H1 (cell line): ENCODE data around the gene RAB8B. TPM values are rescaled to one million over a fixed set of nuclear protein-coding genes. Genes with fewer than 3 reads are reported as not detected.

Experiments used
- CTCF ChIA-PET: fragments of 300-600 bp; sonication (Branson Sonifier 250); formaldehyde crosslinking; loops from one replicate; lab custom pipeline; 2021; ENCODE audit not compliant: partially characterized antibody; lab: Charles Lee
- POLR2A ChIA-PET: fragments of 300-600 bp; sonication (Branson Sonifier 250); formaldehyde crosslinking; loops from one replicate; lab custom pipeline; 2021; ENCODE audit warnings: inconsistent platforms; ENCODE audit not compliant: partially characterized antibody; lab: Charles Lee
- DNase-seq, 2 experiments: peaks; one replicate each; pipeline versions ENCODE4 v3.0.0 to v3.0.0-alpha.2; 2010 to 2022; ENCODE audit warnings: low spot score in 2 of 2, low read depth in 1 of 2, mixed read lengths in 1 of 2
- FAIRE-seq: peaks from 2 replicates; lab custom pipeline; 2011; peaks lifted over from hg19 to GRCh38; lab: Jason Lieb, UNC
- H2AFZ ChIP-seq: 2 replicates; pipeline ENCODE4 v1.8.1; 2012; ENCODE audit warnings: low read length, inconsistent platforms
- H2AK5ac ChIP-seq: 2 replicates; pipeline ENCODE4 v1.6.1; 2013; ENCODE audit warnings: low read depth, low read length
- H2BK120ac ChIP-seq: replicated peaks from 2 replicates; pipeline ENCODE3; 2013; ENCODE audit warnings: low read depth, low read length, inconsistent platforms
- H2BK12ac ChIP-seq: 2 replicates; pipeline ENCODE4 v1.6.1; 2013; ENCODE audit warnings: low read depth, low read length
- H2BK15ac ChIP-seq: 2 replicates; pipeline ENCODE4 v1.6.1; 2013; ENCODE audit warnings: low read length
- H2BK20ac ChIP-seq: 2 replicates; pipeline ENCODE4 v1.6.1; 2013; ENCODE audit warnings: low read length
- H2BK5ac ChIP-seq: 2 replicates; pipeline ENCODE4 v1.6.1; 2013; ENCODE audit warnings: low read depth, low read length
- H3K14ac ChIP-seq: 2 replicates; pipeline ENCODE4 v1.6.1; 2013; ENCODE audit warnings: inconsistent platforms; ENCODE audit not compliant: insufficient read length
- H3K18ac ChIP-seq: 2 replicates; pipeline ENCODE4 v1.6.1; 2013; ENCODE audit warnings: low read length; ENCODE audit errors: extremely low read depth
- H3K23ac ChIP-seq: 2 replicates; pipeline ENCODE4 v1.6.1; 2013; ENCODE audit warnings: inconsistent platforms; ENCODE audit not compliant: insufficient read length
- H3K23me2 ChIP-seq: 2 replicates; pipeline ENCODE4 v1.6.1; 2013; ENCODE audit warnings: low read depth, low read length
- H3K27ac ChIP-seq: 2 replicates; pipeline ENCODE4 v1.6.1; 2011; ENCODE audit warnings: low read depth, low read length, inconsistent platforms
- H3K27me3 ChIP-seq, 4 experiments: replicated peaks in 1 of 4; 1 replicate in 1 of 4; 2 replicates in 3 of 4; pipeline versions ENCODE4 v1.6.1 to v1.8.1; 2011 to 2013; ENCODE audit warnings: low read length in 3 of 4, mild to moderate bottlenecking in 3 of 4, inconsistent platforms in 2 of 4, mixed read lengths in 2 of 4, moderate library complexity in 1 of 4; ENCODE audit not compliant: control insufficient read depth in 3 of 4, insufficient read depth in 3 of 4; ENCODE audit errors: extremely low read depth in 1 of 4
- H3K36me3 ChIP-seq, 4 experiments: 2 replicates each; pipeline versions ENCODE4 v1.6.1 to v1.8.1; 2011 to 2013; ENCODE audit warnings: mild to moderate bottlenecking in 4 of 4, low read length in 3 of 4, moderate library complexity in 2 of 4, control low read depth in 1 of 4, inconsistent platforms in 1 of 4; ENCODE audit not compliant: insufficient read depth in 4 of 4, control insufficient read depth in 2 of 4
- H3K4ac ChIP-seq: replicated peaks from 2 replicates; pipeline ENCODE3; 2013; ENCODE audit warnings: low read length, low read depth, mixed read lengths, inconsistent platforms; ENCODE audit not compliant: insufficient read length
- H3K4me1 ChIP-seq, 4 experiments: replicated peaks in 1 of 4; 1 replicate in 1 of 4; 2 replicates in 3 of 4; pipeline versions ENCODE4 v1.6.1 to v1.8.1; 2011 to 2013; ENCODE audit warnings: low read length in 3 of 4, inconsistent platforms in 2 of 4, mixed read lengths in 1 of 4; ENCODE audit not compliant: insufficient read depth in 4 of 4, control insufficient read depth in 3 of 4
- H3K4me2 ChIP-seq, 2 experiments: 2 replicates each; pipeline versions ENCODE4 v1.6.1 to v1.8.1; 2011 to 2013; ENCODE audit warnings: low read depth in 2 of 2, low read length in 2 of 2, control low read depth in 1 of 2, inconsistent platforms in 1 of 2, mild to moderate bottlenecking in 1 of 2; ENCODE audit not compliant: insufficient read depth in 1 of 2
- H3K4me3 ChIP-seq, 4 experiments: fragments of 200-600, 300-600 bp in 1 of 4; sonication (generic), shearing (Covaris generic), sonication (Bioruptor Twin) in 1 of 4; 2 replicates each; pipeline versions ENCODE4 v1.5.1 to v1.8.1; 2011 to 2016; ENCODE audit warnings: low read length in 4 of 4, low read depth in 3 of 4, control low read depth in 2 of 4, inconsistent platforms in 2 of 4, mild to moderate bottlenecking in 2 of 4, mixed read lengths in 1 of 4, moderate library complexity in 1 of 4; ENCODE audit not compliant: insufficient read depth in 2 of 4; ENCODE audit errors: extremely low read depth in 1 of 4
- H3K56ac ChIP-seq: replicated peaks from 2 replicates; pipeline ENCODE3; 2013; ENCODE audit warnings: low read depth, mild to moderate bottlenecking, mixed read lengths, low read length, inconsistent platforms; ENCODE audit not compliant: insufficient read length
- H3K79me1 ChIP-seq: 2 replicates; pipeline ENCODE4 v1.6.1; 2013; ENCODE audit warnings: low read depth, low read length, control low read depth
- H3K79me2 ChIP-seq, 2 experiments: 2 replicates each; pipeline versions ENCODE4 v1.6.1 to v1.8.1; 2012 to 2013; ENCODE audit warnings: low read length in 2 of 2, mild to moderate bottlenecking in 2 of 2, inconsistent platforms in 1 of 2; ENCODE audit not compliant: insufficient read depth in 2 of 2, control insufficient read depth in 1 of 2
- H3K9ac ChIP-seq, 4 experiments: replicated peaks in 1 of 4; 1 replicate in 1 of 4; 2 replicates in 3 of 4; pipeline versions ENCODE4 v1.6.1 to v1.8.1; 2011 to 2013; ENCODE audit warnings: low read depth in 3 of 4, low read length in 3 of 4, control low read depth in 2 of 4, mild to moderate bottlenecking in 2 of 4, moderate library complexity in 2 of 4, inconsistent platforms in 1 of 4; ENCODE audit errors: extremely low read depth in 1 of 4
- H3K9me3 ChIP-seq, 2 experiments: 2 replicates each; pipeline versions ENCODE4 v1.6.1 to v1.8.1; 2012 to 2013; ENCODE audit warnings: mild to moderate bottlenecking in 2 of 2, moderate library complexity in 2 of 2, control low read depth in 1 of 2, inconsistent platforms in 1 of 2, low read depth in 1 of 2, low read length in 1 of 2, mixed read lengths in 1 of 2; ENCODE audit not compliant: insufficient read depth in 2 of 2
- H4K20me1 ChIP-seq, 2 experiments: replicated peaks in 1 of 2; 2 replicates each; pipeline versions ENCODE3 to v1.8.1; 2011 to 2013; ENCODE audit warnings: inconsistent platforms in 2 of 2, low read length in 2 of 2, mild to moderate bottlenecking in 1 of 2; ENCODE audit not compliant: insufficient read depth in 2 of 2, control insufficient read depth in 1 of 2
- H4K5ac ChIP-seq: 2 replicates; pipeline ENCODE4 v1.6.1; 2013; ENCODE audit warnings: low read length, low read depth, mixed read lengths, inconsistent platforms; ENCODE audit not compliant: insufficient read length
- H4K8ac ChIP-seq: 2 replicates; pipeline ENCODE4 v1.8.0; 2013; ENCODE audit warnings: mild to moderate bottlenecking, moderate library complexity, low read length, inconsistent platforms; ENCODE audit not compliant: insufficient read depth; ENCODE audit errors: extremely low read depth
- H4K91ac ChIP-seq: replicated peaks from 2 replicates; pipeline ENCODE3; 2013; ENCODE audit warnings: low read length, mixed read lengths, inconsistent platforms; ENCODE audit not compliant: insufficient read length
- CBX5 ChIP-seq: fragments of 300-800, 300-1000 bp; sonication (generic); IDR thresholded peaks from 2 replicates; pipeline ENCODE4 v1.7.1; 2016; ENCODE audit warnings: antibody characterized with exemption, low read length, low read depth
- CHD1 ChIP-seq: IDR thresholded peaks from 2 replicates; pipeline ENCODE4 v1.6.1; 2012; ENCODE audit warnings: low read depth, low read length, improper control_type of control experiment
- CTBP2 ChIP-seq: IDR thresholded peaks from 2 replicates; pipeline ENCODE4 v1.7.0; 2011; ENCODE audit warnings: borderline replicate concordance, mild to moderate bottlenecking, moderate library complexity, mixed read lengths, low read length; ENCODE audit not compliant: insufficient read depth, insufficient read length
- EGR1 ChIP-seq: IDR thresholded peaks from 2 replicates; pipeline ENCODE4 v1.6.1; 2011; ENCODE audit warnings: low read depth, low read length, borderline replicate concordance
- GABPA ChIP-seq: IDR thresholded peaks from 2 replicates; pipeline ENCODE4 v1.6.1; 2011; ENCODE audit warnings: mild to moderate bottlenecking, low read length, moderate library complexity, borderline replicate concordance; ENCODE audit not compliant: insufficient read depth
- KDM4A ChIP-seq: IDR thresholded peaks from one replicate; pipeline ENCODE4 v1.7.1; 2012; ENCODE audit warnings: low read depth, mild to moderate bottlenecking, moderate library complexity, low read length, inconsistent platforms; ENCODE audit not compliant: severe bottlenecking
- POLR2A ChIP-seq, 2 experiments: IDR thresholded peaks; 1 replicate in 1 of 2; 2 replicates in 1 of 2; pipeline ENCODE4 v1.6.1; 2011; ENCODE audit warnings: low read depth in 2 of 2, low read length in 2 of 2, mild to moderate bottlenecking in 2 of 2; ENCODE audit errors: control extremely low read depth in 1 of 2
- WGBS, 2 experiments: shearing (Covaris generic) in 1 of 2; methylation state at CpG; one replicate each; pipeline versions ENCODE4 v1.1.6 to v1.1.7; 2013 to 2015; ENCODE audit warnings: low lambda C conversion rate in 2 of 2, mixed read lengths in 2 of 2, inconsistent platforms in 1 of 2, low coverage in 1 of 2, missing lambda C conversion rate in 1 of 2; ENCODE audit not compliant: insufficient replicate concordance in 2 of 2, insufficient coverage in 1 of 2, insufficient read length in 1 of 2; ENCODE audit errors: extremely low coverage in 1 of 2, missing lambda C conversion rate in 1 of 2; 5-methylcytosine and 5-hydroxymethylcytosine counted together
- polyA plus RNA-seq, 7 experiments: library from polyadenylated mRNA; depleted of rRNA in 3 of 7; stranded (reverse) in 5 of 7; unstranded in 2 of 7; fragments of >200 nt in 5 of 7; fragments of 200-250 nt in 2 of 7; gene quantifications; 1 replicate in 5 of 7; 2 replicates in 1 of 7; 4 replicates in 1 of 7; pipeline versions ENCODE4 v1.2.1 to v1.2.3, GENCODE V29; 2011 to 2013; ENCODE audit warnings: missing spikeins in 2 of 7, mixed read lengths in 2 of 7
- total RNA-seq: library from RNA; stranded (reverse); fragmentation: NEBNext Ultra II Directional; extraction: Animal tissue kit (Norgen Biotek cat#: 25700); gene quantifications from 2 replicates; pipeline ENCODE4 v1.2.1, GENCODE V29; 2021
- TF ChIP-seq, protein P1 (sequence below), 3 experiments: IDR thresholded peaks; 1 replicate in 2 of 3; 2 replicates in 1 of 3; pipeline versions ENCODE4 v1.5.1 to v1.6.1; 2011; ENCODE audit warnings: low read length in 3 of 3, mild to moderate bottlenecking in 3 of 3, inconsistent platforms in 2 of 3, low read depth in 1 of 3, moderate library complexity in 1 of 3; ENCODE audit not compliant: insufficient read depth in 1 of 3; ENCODE audit errors: control extremely low read depth in 1 of 3

The RAB8B gene
- total and polyA plus RNA-seq, 2 of the 8 experiments (the other 6 are each of a cell fraction or from before 2014, with no cell fraction given) = 9.5 to 47.8 TPM

DNA sequence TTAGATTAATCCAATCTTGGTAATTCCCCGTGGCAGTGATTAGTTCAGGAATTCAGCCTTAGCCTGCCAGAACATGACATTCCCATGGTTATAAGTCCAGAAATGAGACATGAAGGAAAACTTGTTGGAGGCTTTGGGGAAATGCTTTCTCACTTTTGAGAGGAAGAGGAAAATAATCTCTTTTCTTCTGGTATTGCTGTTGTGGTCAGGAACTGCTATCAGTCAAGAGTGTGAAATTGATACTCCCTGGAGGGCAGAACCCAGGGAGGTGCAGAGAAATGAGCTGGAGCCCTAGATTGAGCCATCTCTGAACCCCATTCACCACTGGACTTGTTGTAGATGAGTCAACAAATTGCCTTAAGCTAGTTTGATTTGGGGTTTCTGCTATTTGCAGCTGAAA, 49.4 kb downstream of the RAB8B start:
- CTCF ChIA-PET = interaction anchor here (0.6 to 0.9 kb wide), 4 partner anchors 13 to 361 kb away, joined by 3 read pairs; no protein-coding TSS in a partner anchor
- 94% methylated on average over 1 of the region's 1 CpG; no CpG with 5 or more reads in 1 of the 2 experiments for WGBS, 2 experiments
- H3K79me2 ChIP-seq = peaks cover 0 to 19% of the 10 kb centered on the region in 2 experiments; a peak in 2 of 4 replicates

More for the DNA sequence above, 49.4 kb downstream of the RAB8B start:
- H2AFZ ChIP-seq = no peak overlapping the region
- no peaks in the 10 kb centered on the region for H3K27me3 ChIP-seq
- no peak overlapping the region for H3K4ac ChIP-seq
- H2AK5ac ChIP-seq = no peak overlapping the region
- no peak overlapping the region for H3K18ac ChIP-seq
- H2BK15ac ChIP-seq = no peak overlapping the region
- FAIRE-seq = no peak
- H2BK5ac ChIP-seq = no peak overlapping the region
- H3K14ac ChIP-seq = no peak overlapping the region
- no peak overlapping the region for H3K27ac ChIP-seq
- H3K4me3 ChIP-seq = no peak overlapping the region
- H3K9me3 ChIP-seq = peaks cover 5 to 6% of the 10 kb centered on the region in 2 experiments; a peak in 2 of 4 replicates
- H2BK120ac ChIP-seq = no peak overlapping the region
- no peak overlapping the region for H3K9ac ChIP-seq
- no peaks in the 10 kb centered on the region for H4K20me1 ChIP-seq
- POLR2A ChIA-PET = interaction anchor here (0.8 kb wide), 1 partner anchor 20 kb away, joined by 3 read pairs; no protein-coding TSS in a partner anchor
- H3K79me1 ChIP-seq = 0 out of 2 replicates have a peak, but pooled peaks cover 2% of the 10 kb centered on the region
- H2BK12ac ChIP-seq = no peak overlapping the region
- no peak overlapping the region for H4K5ac ChIP-seq
- peaks cover 0 to 7% (median 1%) of the 10 kb centered on the region in 4 experiments; a peak in 2 of 8 replicates for H3K36me3 ChIP-seq
- no peaks in the 10 kb centered on the region for H3K4me1 ChIP-seq
- no peak for TF ChIP-seq GABPA
- TF ChIP-seq CTBP2 = no peak
- TF ChIP-seq EGR1 = no peak
- no peak for TF ChIP-seq CHD1
- TF ChIP-seq KDM4A = no peak
- TF ChIP-seq, protein P1, sequence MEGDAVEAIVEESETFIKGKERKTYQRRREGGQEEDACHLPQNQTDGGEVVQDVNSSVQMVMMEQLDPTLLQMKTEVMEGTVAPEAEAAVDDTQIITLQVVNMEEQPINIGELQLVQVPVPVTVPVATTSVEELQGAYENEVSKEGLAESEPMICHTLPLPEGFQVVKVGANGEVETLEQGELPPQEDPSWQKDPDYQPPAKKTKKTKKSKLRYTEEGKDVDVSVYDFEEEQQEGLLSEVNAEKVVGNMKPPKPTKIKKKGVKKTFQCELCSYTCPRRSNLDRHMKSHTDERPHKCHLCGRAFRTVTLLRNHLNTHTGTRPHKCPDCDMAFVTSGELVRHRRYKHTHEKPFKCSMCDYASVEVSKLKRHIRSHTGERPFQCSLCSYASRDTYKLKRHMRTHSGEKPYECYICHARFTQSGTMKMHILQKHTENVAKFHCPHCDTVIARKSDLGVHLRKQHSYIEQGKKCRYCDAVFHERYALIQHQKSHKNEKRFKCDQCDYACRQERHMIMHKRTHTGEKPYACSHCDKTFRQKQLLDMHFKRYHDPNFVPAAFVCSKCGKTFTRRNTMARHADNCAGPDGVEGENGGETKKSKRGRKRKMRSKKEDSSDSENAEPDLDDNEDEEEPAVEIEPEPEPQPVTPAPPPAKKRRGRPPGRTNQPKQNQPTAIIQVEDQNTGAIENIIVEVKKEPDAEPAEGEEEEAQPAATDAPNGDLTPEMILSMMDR (IDR thresholded peaks at IDR 0.05; ENCODE audit: control extremely low read depth in 1 of 3, insufficient read depth in 1 of 3, low read depth in 1 of 3, low read length in 3 of 3) = no peak
- TF ChIP-seq POLR2A (IDR thresholded peaks at IDR 0.05; ENCODE audit: control extremely low read depth in 1 of 2, low read depth in 2 of 2, low read length in 2 of 2) = no peak
- TF ChIP-seq CBX5 = no peak
- no peak overlapping the region for H4K91ac ChIP-seq
- no peak overlapping the region for H2BK20ac ChIP-seq
- H3K23me2 ChIP-seq = no peaks in the 10 kb centered on the region
- DNase-seq = no peak
- no peak overlapping the region for H3K56ac ChIP-seq
- H3K23ac ChIP-seq = no peak overlapping the region
- no peak overlapping the region for H4K8ac ChIP-seq
- H3K4me2 ChIP-seq = no peak overlapping the region
